ENCODE measurements around the gene NEK8.
"Not testable (repeated sequence)": the region's sequence is repeated elsewhere in the genome, so short reads cannot be mapped to it uniquely, and the experiment has no call there.

The NEK8 gene

GRCh38 chr17:28710861-28711722 is 17.5 kb upstream of the NEK8 start:
- DNase-seq (ENCODE audit: low spot score), result peak; percentile 97

GRCh38 chr17:28711723-28712031 is 16.9 kb upstream of the NEK8 start, which contains the start of gene PROCA1:
Gene PROCA1, minus strand, starts transcription at chr17:28711888. Its CDS starts 228 bp downstream, at chr17:28711660.
- DNase-seq (ENCODE audit: low spot score), result no peak

DNA sequence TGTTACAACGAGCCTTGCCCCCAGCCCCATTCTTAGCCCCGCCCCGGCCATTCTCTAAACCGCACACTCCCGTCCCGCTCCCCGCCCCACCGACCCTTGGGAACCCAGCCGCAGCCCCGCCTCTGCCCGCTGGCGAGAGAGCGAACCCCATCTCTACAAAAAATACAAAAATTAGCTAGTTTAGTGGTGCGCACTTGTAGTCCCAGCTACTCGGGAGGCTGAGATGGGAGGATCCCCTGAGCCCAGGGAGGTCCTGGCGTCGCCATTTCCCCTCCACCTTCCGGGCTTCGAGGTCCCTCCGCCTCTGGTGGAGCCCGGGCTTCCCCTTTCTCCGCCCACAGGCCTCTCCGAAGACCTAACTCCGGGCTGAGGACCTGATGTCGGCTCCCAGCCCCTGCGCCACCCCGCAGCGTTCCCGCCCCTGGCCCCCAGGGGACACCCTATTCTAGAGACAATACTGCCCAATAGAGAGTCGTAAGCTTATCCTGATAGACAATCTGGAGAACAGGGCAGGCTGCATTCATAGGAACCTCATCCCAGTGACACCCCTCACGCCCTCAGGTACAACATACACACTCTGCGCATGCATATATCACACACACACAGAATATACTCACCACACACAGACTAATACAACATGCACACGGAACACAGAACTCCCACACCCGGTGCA is 16.4 kb upstream of the NEK8 start:
- peak; percentile 74 for DNase-seq (ENCODE audit: low spot score)

DNA sequence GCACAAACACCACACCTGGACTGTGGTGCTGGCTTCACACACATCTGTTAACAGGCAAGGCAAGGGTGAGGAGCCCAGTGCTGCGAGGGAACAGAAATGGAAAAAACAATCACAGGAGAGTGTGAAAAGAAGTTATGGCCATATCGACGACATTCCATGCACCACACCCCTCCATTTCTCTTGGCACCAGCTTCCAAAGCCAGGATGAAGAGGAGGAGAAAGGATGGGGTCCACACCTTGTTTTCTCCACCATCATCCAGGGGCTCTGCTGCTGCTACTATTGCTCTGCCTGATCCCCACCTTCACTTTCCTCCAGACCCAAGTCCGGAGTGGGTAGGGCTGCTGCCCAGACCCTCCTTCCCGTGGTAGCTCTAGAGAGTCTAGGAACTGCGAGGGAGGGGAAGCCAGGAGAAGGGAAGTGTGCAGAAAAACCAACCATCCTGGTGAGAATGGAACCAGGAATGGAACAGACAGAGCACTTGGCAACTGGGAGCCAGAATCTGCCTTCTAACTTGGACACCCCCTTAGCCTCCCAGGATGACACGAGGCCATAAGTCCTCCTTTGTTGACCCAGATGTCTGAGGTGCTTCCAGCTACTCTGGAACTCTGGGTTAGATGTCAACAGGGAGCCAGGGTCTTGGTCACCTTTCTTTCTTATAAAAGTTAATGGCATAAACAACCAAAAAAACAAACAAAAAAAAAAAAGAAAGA is 15.7 kb upstream of the NEK8 start:
- DNase-seq (ENCODE audit: low spot score), result no peak

DNA sequence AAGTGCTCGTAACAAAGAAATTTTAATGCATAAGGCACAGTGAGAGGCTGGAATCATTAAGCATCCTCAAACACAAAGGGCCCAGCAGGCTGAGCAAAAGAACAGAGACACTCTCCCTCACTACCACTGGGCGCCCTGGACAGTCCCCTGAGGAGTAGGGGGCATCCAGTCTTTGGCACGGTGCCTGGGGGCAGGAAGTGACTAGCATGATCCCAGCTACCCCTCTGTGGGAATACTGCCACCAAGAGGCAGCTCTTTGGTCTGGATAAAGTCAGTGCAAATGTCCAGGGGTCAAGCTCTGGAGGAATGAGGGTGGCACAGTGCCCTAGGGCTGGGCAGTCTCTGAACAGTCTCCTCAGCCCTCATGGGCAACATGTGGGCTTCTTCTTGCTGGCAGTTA is 14.3 kb upstream of the NEK8 start:
- DNase-seq (ENCODE audit: low spot score), result no peak

DNA sequence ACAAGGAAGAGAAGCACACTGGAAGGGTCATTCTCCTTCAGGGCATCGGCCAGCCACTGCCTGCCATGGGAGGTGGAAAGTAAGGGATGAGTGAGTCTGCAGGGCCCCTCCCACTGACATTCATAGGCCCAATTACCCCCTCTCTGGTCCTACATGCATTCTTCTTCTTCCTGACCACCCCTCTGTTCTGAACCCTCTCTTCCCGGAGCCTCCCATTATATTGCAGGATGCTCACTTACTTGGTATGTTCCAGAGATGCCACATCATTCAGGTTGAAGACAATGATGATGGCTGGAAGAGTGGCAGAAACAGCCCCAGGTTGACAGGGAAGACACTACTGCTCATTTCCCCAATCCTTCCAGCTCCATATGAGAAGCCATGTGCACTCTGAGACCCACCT is 13.4 kb upstream of the NEK8 start:
- DNase-seq (ENCODE audit: low spot score), result no peak

DNA sequence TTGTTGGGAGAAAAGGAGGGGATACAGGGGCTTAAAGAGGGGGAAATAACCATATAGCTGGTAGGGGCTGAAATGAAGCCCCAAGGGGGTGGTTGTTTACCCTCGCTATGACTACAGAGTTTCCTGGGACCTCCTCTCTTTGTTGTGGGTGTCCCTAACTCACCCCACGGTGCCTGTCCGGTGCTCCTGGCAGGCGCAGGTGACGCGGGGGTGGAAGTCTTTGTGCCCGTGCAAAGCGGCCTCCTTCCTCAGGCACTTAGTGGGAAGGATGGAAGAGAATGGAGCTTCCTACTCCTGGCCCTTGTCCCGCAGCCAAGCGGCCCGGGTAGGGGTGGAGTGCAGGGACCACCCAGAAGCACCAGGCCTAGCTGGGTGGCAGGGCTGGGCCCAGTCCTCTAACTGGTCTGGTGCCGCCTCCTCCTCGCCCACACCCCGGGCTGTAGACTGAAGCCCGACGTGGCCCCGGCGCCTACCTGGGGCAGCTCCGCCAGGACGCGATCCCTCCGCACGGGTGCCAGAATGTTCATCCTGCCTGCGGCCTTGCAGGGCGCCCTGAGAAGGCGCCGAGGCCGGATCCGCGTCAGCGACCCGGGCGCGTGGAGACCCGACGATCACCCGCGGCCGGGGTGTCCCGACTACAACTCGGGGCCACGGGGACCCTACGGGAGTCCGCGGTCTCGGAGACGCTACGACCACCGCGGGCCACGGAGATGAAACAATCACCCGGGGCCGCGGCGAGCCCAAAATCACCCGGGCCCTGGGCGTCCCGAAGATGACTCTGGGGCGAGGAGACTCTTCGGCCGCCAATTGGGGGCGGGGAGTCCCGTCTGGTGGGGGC is 11.6 kb upstream of the NEK8 start:
- no peak for DNase-seq (ENCODE audit: low spot score)

- DNase-seq (ENCODE audit: low spot score), result peak; percentile 94
These were observed 10.8 kb upstream of the NEK8 start, which contains the start of gene RAB34 for GRCh38 chr17:28717578-28718332. Gene RAB34, minus strand, starts transcription at chr17:28717868. Its CDS starts 602 bp downstream, at chr17:28717266.

- DNase-seq (ENCODE audit: low spot score), result no peak
These were observed 10.1 kb upstream of the NEK8 start for GRCh38 chr17:28718333-28719020.

DNA sequence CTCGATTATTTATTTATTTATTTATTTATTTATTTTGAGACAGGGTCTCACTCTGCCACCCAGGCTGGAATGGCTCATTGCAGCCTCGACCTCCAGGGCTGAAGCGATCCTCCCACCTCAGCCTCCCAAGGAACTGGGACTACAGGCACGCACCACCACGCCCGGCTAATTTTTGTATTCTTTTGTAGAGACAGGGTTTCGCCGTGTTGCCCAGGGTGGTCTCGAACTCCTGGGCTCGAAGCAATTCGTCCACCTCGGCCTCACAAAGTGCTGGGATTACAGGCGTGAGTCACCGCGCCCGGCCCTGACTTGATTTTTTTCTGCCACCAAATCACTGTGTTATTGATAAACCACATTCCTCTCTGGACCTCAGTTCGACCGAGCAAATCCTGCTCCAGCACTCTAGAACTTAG is 9.6 kb upstream of the NEK8 start:
- DNase-seq (ENCODE audit: low spot score), result no peak

DNA sequence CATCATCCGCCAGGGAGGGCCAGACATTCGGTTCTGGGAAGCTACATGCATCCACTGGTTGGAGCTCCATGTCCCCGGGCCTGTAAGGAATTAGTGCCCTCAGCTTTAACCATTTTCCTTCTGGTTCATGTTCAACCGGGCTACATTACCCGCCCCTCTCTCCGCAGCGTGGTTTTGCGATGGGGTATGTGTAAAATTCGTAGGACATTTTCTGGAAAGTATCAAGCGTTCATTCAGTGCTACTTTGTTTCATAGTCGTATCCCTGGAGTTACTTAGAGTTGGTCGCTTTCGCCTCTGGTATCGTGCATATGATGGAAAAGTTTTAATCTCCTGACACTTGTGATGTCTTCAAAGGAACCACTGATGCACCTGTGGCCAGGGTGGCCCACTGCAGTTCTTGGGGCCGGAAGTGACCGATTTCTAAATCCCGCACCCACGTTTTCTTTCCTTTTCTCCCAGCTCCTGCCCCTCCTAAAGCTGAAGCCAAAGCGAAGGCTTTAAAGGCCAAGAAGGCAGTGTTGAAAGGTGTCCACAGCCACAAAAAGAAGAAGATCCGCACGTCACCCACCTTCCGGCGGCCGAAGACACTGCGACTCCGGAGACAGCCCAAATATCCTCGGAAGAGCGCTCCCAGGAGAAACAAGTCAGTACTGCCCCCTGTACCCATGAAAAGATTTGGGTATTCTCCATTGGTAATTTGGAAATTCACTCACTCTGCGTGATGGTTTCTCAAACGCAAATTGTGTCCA is 8.2 kb upstream of the NEK8 start:
- no peak for DNase-seq (ENCODE audit: low spot score)

DNA sequence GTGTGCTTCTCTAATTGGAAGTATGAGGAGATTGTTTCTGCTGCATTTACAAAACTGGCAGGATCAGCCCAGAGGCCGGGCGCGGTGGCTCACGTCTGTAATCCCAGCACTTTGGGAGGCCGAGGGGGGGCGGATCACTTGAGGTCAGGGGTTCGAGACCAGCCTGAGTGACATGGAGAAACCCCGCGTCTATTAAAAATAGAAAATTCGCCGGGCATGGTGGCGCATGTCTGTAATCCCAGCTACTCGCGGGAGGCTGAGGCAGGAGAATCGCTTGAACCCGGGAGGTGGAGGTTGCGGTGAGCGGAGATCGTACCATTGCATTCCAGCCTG is 7.6 kb upstream of the NEK8 start:
- not testable (repeated sequence) for DNase-seq (ENCODE audit: low spot score)

DNA sequence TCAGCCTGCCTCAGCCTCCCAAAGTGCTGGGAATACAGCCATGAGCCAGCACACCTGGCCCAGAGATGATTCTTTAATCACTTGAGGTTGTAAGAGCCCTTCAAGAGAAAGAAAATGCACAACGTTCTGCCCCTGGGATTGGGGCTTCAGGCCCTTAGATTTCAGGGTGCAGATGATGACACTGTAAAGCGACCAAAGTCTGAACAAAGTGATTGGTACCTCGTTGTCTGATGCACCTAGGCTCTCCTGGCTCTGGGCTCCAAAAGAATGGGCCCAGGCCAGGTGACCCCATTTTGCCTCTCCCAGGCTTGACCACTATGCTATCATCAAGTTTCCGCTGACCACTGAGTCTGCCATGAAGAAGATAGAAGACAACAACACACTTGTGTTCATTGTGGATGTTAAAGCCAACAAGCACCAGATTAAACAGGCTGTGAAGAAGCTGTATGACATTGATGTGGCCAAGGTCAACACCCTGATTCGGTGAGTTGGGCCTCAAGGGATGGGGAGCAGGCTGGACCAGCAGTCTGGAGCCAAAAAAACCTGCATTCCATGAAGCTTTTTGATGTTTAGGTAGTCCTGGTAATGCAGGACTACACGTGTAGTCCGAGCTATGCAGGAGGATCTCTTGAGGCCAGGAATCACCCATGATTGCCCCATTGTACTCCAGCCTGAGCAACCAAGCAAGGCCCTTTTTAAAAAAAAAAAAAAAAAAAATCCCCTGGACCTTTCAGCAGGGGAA is 6.0 kb upstream of the NEK8 start:
- DNase-seq (ENCODE audit: low spot score), result no peak

DNA sequence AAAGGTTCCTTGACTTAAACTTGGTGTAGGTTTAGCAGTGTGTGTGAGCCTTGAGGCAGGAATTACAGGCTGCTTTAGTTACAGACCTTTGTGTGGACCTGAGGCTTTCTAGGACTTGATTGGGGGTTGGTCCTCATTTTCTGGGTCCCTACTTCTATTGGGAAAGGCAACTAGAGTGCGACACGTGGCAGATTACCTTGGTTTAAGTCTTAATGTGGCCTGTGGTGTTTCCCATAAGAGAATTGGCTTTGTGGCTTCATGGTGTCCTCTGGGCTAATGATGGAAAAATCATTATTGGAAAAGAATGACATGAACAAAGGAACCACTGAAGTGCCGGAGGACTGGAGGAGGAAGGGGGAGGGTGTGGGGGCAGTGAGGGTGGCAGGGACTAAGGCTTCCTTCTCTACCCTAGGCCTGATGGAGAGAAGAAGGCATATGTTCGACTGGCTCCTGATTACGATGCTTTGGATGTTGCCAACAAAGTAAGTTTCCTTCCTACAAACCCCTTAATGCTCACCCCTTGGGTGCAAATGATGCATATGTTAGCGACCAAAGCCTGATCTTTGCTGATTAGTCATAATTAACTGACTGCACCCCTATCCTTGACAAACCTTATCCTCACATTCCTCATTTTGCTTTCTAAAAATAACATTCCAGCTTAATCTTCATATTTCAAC is 5.3 kb upstream of the NEK8 start:
- no peak for DNase-seq (ENCODE audit: low spot score)

DNA sequence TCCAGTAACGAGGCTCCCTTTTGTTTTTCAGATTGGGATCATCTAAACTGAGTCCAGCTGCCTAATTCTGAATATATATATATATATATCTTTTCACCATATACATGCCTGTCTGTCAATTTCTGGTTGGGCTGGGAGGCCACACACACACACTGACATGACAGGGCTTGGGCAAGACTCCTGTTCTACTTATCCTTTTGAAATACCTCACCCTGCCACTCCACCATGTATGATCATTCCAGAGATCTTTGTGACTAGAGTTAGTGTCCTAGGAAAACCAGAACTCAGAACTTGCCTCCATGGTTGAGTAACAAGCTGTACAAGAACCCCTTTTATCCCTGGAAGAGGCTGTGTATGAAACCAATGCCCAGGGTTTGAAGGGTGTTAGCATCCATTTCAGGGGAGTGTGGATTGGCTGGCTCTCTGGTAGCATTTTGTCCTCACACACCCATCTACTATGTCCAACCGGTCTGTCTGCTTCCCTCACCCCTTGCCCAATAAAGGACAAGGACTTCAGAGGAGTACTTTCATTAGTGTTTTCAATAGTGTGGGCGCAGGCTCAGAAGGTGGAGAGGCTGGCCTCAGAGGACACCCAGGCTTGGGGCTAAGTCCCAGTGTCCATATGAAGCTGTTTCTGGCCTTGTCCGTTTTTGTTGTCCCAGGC is 4.6 kb upstream of the NEK8 start:
- DNase-seq (ENCODE audit: low spot score), result not testable (repeated sequence)

DNA sequence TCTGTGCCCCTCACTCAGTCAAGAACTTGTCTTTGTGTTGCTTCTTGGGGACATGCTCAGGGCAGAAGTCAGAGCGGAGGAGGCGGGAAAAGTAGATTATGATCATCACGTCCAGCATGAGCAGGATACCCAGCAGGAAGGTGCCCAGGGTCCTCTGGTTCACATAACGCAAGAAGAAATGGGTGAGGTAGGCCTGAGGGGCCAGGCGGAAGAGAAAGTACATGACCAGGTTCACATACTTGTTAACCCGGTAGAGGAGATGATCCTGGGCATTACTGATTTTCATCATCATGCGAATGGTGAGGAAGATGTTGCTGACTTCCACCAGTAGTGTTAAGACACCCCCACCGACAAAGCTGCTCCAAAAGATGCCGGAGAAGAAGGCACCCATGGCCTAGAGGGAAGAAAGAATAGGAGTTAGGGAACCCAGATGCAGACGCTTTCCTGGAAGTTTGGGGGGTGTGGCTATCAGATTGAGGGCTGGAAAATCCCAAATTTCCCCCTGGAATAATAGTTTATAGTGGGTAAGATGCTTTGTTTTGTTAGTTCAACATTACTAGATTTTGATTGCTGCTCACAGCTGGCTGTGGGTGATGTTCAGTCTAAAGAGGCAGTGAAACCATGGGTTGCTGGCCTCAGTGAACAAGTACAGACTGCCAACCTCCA is 4.0 kb upstream of the NEK8 start:
- no peak for DNase-seq (ENCODE audit: low spot score)

- no peak for DNase-seq (ENCODE audit: low spot score)
These were observed 3.4 kb upstream of the NEK8 start for GRCh38 chr17:28725166-28725659.
